Stimulated activated CD8-positive, alpha-beta memory T cell treated with anti-CD3 and anti-CD28 coated beads, Interleukin-12 subunit alpha, Interleukin-12 subunit beta, amount 100 ng/mL, for 24 hours (primary cell): ENCODE measurements around the gene DOCK9.

Source experiments
- DNase-seq: peaks from one replicate; pipeline ENCODE4 v3.0.0-alpha.2; 2020; ENCODE audit errors: extremely low read depth

Gene DOCK9

GRCh38 chr13:98998831-98999638 lies 21.2 kb upstream of the DOCK9 start:
- DNase-seq, result no peak

- no peak for DNase-seq
Observed at GRCh38 chr13:98997738-98998641, 20.1 kb upstream of the DOCK9 start.

- no peak for DNase-seq
Observed at GRCh38 chr13:98997011-98997730, 19.3 kb upstream of the DOCK9 start.

DNA sequence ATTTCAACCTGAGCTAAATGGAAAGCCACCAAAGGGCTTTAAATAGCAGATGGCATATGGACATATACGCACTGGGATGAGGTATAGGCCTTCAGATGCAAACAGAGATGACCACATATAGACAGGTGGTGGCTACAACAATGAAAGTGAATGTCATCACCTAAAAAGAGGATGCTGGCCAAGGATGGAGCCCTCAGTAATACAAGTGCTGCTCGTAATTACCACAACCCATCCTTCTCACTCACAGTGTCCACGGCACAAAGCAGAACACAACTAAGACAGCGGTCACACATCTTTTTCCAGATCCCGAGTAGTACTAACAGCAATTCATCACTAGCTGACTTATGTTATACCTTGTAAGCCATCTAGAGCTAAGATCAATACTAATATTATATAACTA lies 18.2 kb upstream of the DOCK9 start:
- no peak for DNase-seq

- no peak for DNase-seq
Observed at GRCh38 chr13:98994896-98995295, 17.0 kb upstream of the DOCK9 start.

DNA sequence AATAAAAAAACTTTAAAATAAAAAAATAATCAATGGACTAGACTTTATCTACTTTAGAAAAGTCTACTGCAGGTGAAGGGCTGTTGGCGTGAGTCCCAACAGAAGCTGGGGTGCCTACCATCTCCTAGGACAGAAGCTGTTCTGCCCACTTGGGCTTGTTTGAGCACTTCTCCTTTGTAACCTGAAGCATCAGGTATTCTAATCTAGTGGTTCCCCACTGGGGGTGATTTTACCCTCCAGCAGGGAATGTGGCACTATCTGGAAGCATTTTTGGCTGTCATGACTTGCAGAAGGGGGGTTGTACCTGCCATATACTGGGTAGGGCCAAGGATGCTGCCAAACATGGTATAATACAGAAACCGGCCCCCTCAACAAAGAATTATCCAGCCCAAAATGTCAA lies 16.2 kb upstream of the DOCK9 start:
- DNase-seq, result no peak

DNA sequence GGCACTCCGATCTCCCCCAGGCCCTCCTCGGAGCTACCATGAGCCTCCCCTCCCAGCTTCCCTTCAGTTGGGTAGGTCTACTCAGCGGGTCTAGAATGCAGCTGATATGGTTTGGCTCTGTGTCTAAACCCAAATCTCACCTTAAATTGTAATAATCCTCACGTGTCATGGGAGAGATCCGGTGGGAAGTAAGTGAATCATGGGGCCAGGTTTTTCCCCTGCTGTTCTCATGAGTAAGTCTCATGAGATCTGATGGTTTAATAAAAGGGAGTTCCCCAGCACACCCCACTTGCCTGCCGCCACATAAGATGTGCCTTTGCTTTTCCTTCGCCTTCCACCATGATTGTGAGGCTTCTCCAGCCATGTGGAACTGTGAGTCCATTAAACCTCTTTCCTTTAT lies 14.5 kb upstream of the DOCK9 start:
- DNase-seq, result no peak

- DNase-seq, result no peak
Observed at GRCh38 chr13:98990701-98991100, 12.8 kb upstream of the DOCK9 start.

DNA sequence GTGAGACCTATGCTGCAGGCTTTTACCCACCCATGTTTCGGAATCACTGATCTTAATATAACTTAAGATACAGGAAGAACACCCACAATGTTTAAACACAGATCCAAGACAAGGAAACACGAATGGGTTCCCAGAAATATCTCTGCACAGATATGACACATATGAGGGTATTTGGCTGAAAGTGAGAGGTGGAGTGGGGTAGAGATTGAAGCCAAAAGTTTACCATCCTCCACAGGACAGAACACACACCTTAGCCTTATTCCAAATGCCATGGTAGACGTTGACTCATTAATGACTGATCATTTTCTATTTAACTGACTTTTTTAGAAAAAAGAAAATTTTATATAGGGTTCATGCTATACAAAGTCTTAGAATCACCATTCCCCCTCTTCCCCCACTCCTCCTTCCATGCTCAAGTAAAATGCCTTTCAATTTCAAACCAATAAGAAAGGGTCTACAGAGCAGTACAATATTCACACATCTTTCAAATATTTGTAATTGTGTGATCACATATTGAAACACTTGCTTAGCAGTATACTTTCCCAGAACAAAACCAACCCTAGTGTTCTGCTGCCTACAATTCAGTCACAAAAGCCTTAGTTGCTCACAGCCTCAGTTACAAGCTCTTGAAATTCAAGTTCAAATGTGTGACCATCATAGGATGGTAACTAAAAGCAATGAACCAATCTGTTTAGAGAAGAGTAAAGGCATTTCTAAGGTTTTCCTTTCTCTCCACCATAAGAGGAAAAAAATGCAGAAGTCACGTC lies 11.8 kb upstream of the DOCK9 start:
- no peak for DNase-seq

DNA sequence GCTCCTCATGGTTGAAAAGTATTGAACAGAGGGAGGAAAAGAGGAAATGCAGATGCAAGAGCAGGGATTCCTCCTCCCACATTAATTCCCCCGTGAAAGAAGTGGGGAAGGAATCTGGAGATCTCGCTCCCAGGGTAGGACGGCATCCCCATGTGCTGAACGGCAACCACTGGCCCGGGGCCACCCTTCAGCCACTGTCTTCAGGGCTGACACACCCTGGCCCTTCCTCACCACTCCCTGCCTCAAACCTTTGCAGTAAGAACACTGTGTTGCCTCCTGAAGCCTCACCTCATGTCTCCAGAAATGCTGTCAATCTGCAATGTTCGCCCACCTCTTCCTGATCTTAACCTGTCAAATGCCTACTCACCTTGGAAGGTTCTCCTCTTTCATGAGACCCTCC lies 10.9 kb upstream of the DOCK9 start:
- no peak for DNase-seq

- DNase-seq, result no peak
Observed at GRCh38 chr13:98988277-98988676, 10.4 kb upstream of the DOCK9 start.

- DNase-seq, result no peak
Observed at GRCh38 chr13:98987275-98987674, 9.4 kb upstream of the DOCK9 start.

- no peak for DNase-seq
Observed at GRCh38 chr13:98986226-98986846, 8.5 kb upstream of the DOCK9 start.

- no peak for DNase-seq
Observed at GRCh38 chr13:98985591-98985990, 7.7 kb upstream of the DOCK9 start.

DNA sequence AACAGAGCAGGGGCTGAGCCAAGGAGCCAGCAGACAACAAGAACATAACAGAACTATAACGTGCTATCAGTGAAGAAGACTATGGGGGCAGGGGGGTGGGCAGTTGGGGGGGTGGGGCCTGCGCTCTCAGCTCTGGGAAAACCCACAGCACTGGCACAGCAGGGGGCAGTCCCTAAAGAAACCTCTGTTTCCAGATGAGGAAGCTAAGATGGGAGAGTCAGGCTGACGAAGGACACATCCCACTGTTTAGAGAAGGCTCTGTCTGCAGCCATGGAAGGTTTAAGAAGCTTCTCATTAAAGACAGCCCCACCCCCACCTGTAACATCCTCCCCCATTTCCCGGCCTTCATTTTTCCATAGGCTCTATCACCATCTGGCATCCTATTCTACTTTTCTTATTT lies 7.1 kb upstream of the DOCK9 start:
- DNase-seq, result no peak

DNA sequence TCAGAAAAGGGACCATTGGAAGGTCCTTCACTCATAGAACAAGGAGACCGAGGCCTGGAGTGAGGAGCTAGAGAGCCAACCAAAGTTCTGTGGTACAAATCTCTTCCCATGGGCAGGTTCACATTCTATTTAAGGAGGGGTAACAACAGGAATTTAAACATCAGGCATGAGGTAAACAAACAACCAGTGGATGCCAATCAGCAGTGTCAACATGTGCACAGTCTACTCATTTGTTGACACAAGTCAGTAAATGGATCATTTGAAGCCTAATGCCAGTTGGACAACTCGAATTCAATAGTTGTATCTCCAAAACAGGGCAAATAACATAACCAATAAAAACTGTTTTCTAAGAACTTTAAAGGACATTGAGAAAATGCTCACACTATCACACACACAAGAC lies 6.3 kb upstream of the DOCK9 start:
- DNase-seq, result no peak

- DNase-seq, result no peak
Observed at GRCh38 chr13:98983182-98983581, 5.3 kb upstream of the DOCK9 start.

DNA sequence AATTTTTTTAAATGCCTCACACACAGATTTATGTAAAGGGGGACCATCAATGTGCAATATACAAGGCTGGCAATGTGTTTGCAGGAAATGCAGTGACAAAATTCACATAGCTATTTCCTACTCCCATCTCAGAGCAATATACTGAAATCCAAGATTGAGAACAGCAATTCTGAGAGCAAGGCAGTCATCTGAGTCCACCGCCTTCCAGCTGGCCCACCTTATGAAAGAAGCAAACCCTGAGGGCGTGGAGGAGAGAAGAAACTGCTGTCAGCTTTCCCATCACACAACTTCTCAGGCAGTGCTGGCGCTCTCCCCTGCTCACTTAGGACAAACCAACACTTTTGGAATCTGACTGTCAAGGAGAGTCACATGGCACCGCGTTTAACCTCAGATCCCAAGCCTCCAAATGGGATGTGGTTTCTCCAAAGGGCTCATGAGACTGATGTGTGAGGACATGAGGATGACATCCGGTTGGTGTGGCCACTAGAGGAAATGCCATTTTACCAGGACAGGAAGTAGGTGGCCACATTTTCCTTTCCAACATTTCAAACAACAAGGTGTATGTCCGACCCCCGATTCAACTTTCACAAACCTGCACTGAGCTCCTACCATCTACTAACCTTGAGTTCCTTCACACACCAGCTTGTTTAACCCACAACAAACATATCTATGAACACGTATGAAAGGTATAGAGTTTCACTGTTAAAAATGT lies 3.7 kb upstream of the DOCK9 start:
- no peak for DNase-seq

GRCh38 chr13:98979012-98979660 lies 1.3 kb upstream of the DOCK9 start:
- DNase-seq, result no peak

DNA sequence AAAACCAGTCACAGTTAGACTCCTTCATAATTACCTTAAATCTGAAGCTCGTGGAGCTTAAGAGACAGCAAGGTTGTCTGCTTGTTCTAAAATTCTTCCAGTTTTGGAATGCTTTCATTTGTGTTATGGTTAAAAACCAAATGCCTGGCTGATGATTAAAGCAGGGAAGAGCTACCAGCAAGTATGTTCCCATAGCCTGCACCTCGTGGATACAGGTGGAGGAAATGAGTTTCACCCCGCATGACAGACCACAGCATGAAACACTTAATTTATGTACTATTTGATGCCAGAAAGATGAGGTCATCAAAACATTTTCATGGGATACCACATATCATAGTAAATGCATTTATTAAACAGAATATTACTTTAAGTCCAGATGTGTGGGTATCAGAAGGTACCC lies 416 bp upstream of the DOCK9 start:
- DNase-seq, result no peak
